WTC11 (cell line): ENCODE data around the gene MMP19.

Experiments
- CREB1 ChIP-seq: sonication (generic); formaldehyde crosslinking; IDR thresholded peaks from 2 replicates; pipeline ENCODE4 v1.8.0; 2023; ENCODE audit warnings: mild to moderate bottlenecking, missing genetic modification reagents
- E2F1 ChIP-seq: sonication (generic); formaldehyde crosslinking; IDR thresholded peaks from 2 replicates; pipeline ENCODE4 v1.8.0; 2022; ENCODE audit warnings: mild to moderate bottlenecking, missing genetic modification reagents
- E2F4 ChIP-seq: sonication (generic); formaldehyde crosslinking; IDR thresholded peaks from 2 replicates; pipeline ENCODE4 v1.8.1; 2022; ENCODE audit warnings: low read depth, mild to moderate bottlenecking, moderate library complexity, missing genetic modification reagents, borderline replicate concordance
- ESRRA ChIP-seq: sonication (generic); formaldehyde crosslinking; IDR thresholded peaks from 2 replicates; pipeline ENCODE4 v1.8.1; 2022; ENCODE audit warnings: mild to moderate bottlenecking, missing genetic modification reagents, borderline replicate concordance
- ETV6 ChIP-seq: sonication (generic); formaldehyde crosslinking; IDR thresholded peaks from 2 replicates; pipeline ENCODE4 v1.8.1; 2022; ENCODE audit warnings: mild to moderate bottlenecking, missing genetic modification reagents
- GABPB1 ChIP-seq: sonication (generic); formaldehyde crosslinking; IDR thresholded peaks from 2 replicates; pipeline ENCODE4 v1.8.1; 2023; ENCODE audit warnings: mild to moderate bottlenecking, missing genetic modification reagents
- IRF2 ChIP-seq: sonication (generic); formaldehyde crosslinking; IDR thresholded peaks from 2 replicates; pipeline ENCODE4 v1.8.0; 2022; ENCODE audit warnings: low read depth, missing genetic modification reagents, borderline replicate concordance
- JUN ChIP-seq: sonication (generic); formaldehyde crosslinking; IDR thresholded peaks from 2 replicates; pipeline ENCODE4 v1.8.0; 2023; ENCODE audit warnings: mild to moderate bottlenecking, missing genetic modification reagents
- MAX ChIP-seq: sonication (generic); formaldehyde crosslinking; IDR thresholded peaks from 2 replicates; pipeline ENCODE4 v1.8.0; 2022; ENCODE audit warnings: mild to moderate bottlenecking, missing genetic modification reagents
- TF ChIP-seq, protein P1 (sequence below): sonication (generic); formaldehyde crosslinking; IDR thresholded peaks from 2 replicates; pipeline ENCODE4 v1.8.0; 2022; ENCODE audit warnings: mild to moderate bottlenecking, missing genetic modification reagents
- TF ChIP-seq, protein P2 (sequence below): fragments of 200-600 bp; IDR thresholded peaks from 2 replicates; pipeline ENCODE4 v1.8.0; 2022; ENCODE audit warnings: antibody characterized with exemption
- TF ChIP-seq, protein P3 (sequence below): sonication (generic); formaldehyde crosslinking; IDR thresholded peaks from 2 replicates; pipeline ENCODE4 v1.8.1; 2022; ENCODE audit warnings: mild to moderate bottlenecking, missing genetic modification reagents, moderate library complexity, borderline replicate concordance
- TF ChIP-seq, protein P4 (sequence below): sonication (generic); formaldehyde crosslinking; IDR thresholded peaks from 2 replicates; pipeline ENCODE4 v1.8.1; 2022; ENCODE audit warnings: missing genetic modification reagents, borderline replicate concordance
- TF ChIP-seq, protein P5 (sequence below): sonication (generic); formaldehyde crosslinking; conservative IDR thresholded peaks from 2 replicates; pipeline ENCODE4 v1.8.1; 2022; ENCODE audit warnings: mild to moderate bottlenecking, missing genetic modification reagents

DNA sequence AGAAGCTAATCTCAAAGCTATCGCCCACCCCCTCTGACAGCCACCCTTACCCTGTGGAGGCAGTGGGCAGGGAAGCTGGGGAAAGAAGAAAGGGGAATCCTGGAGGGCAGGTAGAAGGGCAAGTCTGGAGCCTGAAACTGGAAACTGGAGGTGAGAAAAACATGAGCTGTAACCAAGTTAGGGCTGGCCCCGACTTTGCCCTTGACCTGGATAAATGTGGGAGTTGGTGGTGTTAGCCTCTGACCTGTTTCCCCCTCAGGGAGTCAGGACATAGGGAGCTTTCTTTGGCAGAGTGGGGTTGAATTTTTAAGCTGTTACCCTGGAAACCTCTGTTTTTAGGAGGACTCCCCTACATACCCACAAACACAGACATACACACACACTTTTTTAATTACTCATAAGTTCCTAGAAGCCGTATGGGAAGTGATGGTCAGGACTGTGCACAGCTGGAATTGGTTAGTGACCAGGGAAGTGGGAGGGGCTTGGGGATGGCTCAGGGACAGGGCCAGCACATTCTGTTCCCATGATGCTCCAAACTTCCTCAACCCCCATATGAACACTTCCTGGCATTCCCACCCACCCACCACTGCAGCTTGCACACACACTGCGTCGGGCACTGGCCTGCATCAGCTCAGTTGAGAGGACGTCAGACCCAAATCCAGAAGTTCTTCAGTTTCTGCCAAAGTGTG lies 5.0 kb upstream of the MMP19 start:
- TF ChIP-seq, protein P1, sequence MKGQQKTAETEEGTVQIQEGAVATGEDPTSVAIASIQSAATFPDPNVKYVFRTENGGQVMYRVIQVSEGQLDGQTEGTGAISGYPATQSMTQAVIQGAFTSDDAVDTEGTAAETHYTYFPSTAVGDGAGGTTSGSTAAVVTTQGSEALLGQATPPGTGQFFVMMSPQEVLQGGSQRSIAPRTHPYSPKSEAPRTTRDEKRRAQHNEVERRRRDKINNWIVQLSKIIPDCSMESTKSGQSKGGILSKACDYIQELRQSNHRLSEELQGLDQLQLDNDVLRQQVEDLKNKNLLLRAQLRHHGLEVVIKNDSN (CRISPR knock-in tag), result no peak
- TF ChIP-seq, protein P2, sequence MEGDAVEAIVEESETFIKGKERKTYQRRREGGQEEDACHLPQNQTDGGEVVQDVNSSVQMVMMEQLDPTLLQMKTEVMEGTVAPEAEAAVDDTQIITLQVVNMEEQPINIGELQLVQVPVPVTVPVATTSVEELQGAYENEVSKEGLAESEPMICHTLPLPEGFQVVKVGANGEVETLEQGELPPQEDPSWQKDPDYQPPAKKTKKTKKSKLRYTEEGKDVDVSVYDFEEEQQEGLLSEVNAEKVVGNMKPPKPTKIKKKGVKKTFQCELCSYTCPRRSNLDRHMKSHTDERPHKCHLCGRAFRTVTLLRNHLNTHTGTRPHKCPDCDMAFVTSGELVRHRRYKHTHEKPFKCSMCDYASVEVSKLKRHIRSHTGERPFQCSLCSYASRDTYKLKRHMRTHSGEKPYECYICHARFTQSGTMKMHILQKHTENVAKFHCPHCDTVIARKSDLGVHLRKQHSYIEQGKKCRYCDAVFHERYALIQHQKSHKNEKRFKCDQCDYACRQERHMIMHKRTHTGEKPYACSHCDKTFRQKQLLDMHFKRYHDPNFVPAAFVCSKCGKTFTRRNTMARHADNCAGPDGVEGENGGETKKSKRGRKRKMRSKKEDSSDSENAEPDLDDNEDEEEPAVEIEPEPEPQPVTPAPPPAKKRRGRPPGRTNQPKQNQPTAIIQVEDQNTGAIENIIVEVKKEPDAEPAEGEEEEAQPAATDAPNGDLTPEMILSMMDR, result no peak
- TF ChIP-seq JUN (no peak), E2F1 (CRISPR knock-in tag) (no peak), ESRRA (no peak), E2F4 (CRISPR knock-in tag) (no peak), IRF2 (CRISPR knock-in tag) (no peak), ETV6 (CRISPR knock-in tag) (no peak), CREB1 (CRISPR knock-in tag) (no peak), MAX (CRISPR knock-in tag) (no peak), GABPB1 (no peak)
- TF ChIP-seq, protein P3, sequence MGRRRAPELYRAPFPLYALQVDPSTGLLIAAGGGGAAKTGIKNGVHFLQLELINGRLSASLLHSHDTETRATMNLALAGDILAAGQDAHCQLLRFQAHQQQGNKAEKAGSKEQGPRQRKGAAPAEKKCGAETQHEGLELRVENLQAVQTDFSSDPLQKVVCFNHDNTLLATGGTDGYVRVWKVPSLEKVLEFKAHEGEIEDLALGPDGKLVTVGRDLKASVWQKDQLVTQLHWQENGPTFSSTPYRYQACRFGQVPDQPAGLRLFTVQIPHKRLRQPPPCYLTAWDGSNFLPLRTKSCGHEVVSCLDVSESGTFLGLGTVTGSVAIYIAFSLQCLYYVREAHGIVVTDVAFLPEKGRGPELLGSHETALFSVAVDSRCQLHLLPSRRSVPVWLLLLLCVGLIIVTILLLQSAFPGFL (CRISPR knock-in tag), result no peak
- TF ChIP-seq, protein P4, sequence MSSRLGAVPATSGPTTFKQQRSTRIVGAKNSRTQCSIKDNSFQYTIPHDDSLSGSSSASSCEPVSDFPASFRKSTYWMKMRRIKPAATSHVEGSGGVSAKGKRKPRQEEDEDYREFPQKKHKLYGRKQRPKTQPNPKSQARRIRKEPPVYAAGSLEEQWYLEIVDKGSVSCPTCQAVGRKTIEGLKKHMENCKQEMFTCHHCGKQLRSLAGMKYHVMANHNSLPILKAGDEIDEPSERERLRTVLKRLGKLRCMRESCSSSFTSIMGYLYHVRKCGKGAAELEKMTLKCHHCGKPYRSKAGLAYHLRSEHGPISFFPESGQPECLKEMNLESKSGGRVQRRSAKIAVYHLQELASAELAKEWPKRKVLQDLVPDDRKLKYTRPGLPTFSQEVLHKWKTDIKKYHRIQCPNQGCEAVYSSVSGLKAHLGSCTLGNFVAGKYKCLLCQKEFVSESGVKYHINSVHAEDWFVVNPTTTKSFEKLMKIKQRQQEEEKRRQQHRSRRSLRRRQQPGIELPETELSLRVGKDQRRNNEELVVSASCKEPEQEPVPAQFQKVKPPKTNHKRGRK (CRISPR knock-in tag), result no peak
- TF ChIP-seq, protein P5, sequence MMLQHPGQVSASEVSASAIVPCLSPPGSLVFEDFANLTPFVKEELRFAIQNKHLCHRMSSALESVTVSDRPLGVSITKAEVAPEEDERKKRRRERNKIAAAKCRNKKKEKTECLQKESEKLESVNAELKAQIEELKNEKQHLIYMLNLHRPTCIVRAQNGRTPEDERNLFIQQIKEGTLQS (CRISPR knock-in tag), result no peak
